ENCODE results near the gene DNAH6. TPM values are rescaled to one million over a fixed set of nuclear protein-coding genes. Genes with fewer than 3 reads are reported as not detected.

DNAH6 gene
- total and polyA plus RNA-seq, 10 of the 15 experiments (the other 5 are each of a cell fraction or from before 2014, with no cell fraction given) = 0.07 to 1.0 (median 0.29) TPM

- CTCF ChIA-PET = interaction anchor here (0.8 to 1.0 kb wide), 2 partner anchors 135 to 294 kb away, joined by 3 read pairs; no protein-coding TSS in a partner anchor
These were observed 115.7 kb downstream of the DNAH6 start for GRCh38 chr2:84631985-84632384.

More at GRCh38 chr2:84631985-84632384, 115.7 kb downstream of the DNAH6 start:
- SMC1A ChIA-PET (ENCODE audit: uncharacterized antibody, unreplicated experiment) = no interaction called here
- H2AFZ ChIP-seq (ENCODE audit: control insufficient read depth, low read depth, low read length) = no peak overlapping the region
- H3K4me1 ChIP-seq (ENCODE audit: control insufficient read depth, insufficient read depth, low read length) = no peaks in the 10 kb centered on the region
- POLR2A ChIA-PET = no interaction called here
- intact Hi-C loops (cut with micrococcal nuclease; ENCODE audit: unreplicated experiment) = loop anchor here (1.0 to 5.0 kb wide), 2 partner anchors 137 to 230 kb away; no protein-coding TSS in a partner anchor
- no peaks in the 10 kb centered on the region for H3K79me2 ChIP-seq (ENCODE audit: control insufficient read depth, insufficient read depth, low read length)
- no peak overlapping the region for H3K27ac ChIP-seq (ENCODE audit: control insufficient read depth, insufficient read depth)
- WGBS (ENCODE audit: insufficient coverage, insufficient replicate concordance, low lambda C conversion rate, missing lambda C conversion rate) = 31% methylated on average over 5 of the region's 5 CpGs
- no peaks in the 10 kb centered on the region for H4K20me1 ChIP-seq (ENCODE audit: control insufficient read depth, insufficient read depth)
- in situ Hi-C loops (cut with MboI) = no loop called here
- FAIRE-seq = no peak
- BruUV-seq (replicated peaks) = no TSS peak
- no peak overlapping the region for H3K4me2 ChIP-seq (ENCODE audit: control insufficient read depth, insufficient read depth)
- no peak overlapping the region for H3K9ac ChIP-seq (ENCODE audit: control insufficient read depth, insufficient read depth, low read length)
- no peaks in the 10 kb centered on the region for H3K9me3 ChIP-seq (replicated peaks; ENCODE audit: control insufficient read depth, insufficient read depth, low read length)
- H3K27me3 ChIP-seq (replicated peaks in 1 of 2; ENCODE audit: control insufficient read depth in 2 of 2, insufficient read depth in 2 of 2, low read length in 1 of 2) = no peaks in the 10 kb centered on the region
- TF ChIP-seq SMC3 (IDR thresholded peaks at IDR 0.05; ENCODE audit: borderline replicate concordance, low read length) (no peak), TARDBP (IDR thresholded peaks at IDR 0.05; ENCODE audit: borderline replicate concordance) (no peak), POU2F2 (IDR thresholded peaks at IDR 0.05; ENCODE audit: borderline replicate concordance, low read depth, low read length) (no peak), ZNF622 (IDR thresholded peaks at IDR 0.05) (no peak), PAX5 (IDR thresholded peaks at IDR 0.05; ENCODE audit: borderline replicate concordance, low read depth, low read length) (no peak), NFXL1 (IDR thresholded peaks at IDR 0.05; ENCODE audit: borderline replicate concordance) (no peak), RAD51 (IDR thresholded peaks at IDR 0.05) (no peak), TBL1XR1 (IDR thresholded peaks at IDR 0.05; ENCODE audit: low read depth, low read length) (no peak), EZH2 (IDR thresholded peaks at IDR 0.05; ENCODE audit: borderline replicate concordance, control insufficient read depth, low read depth, low read length) (no peak), ATF7 (IDR thresholded peaks at IDR 0.05; ENCODE audit: low read depth) (no peak), SIN3A (IDR thresholded peaks at IDR 0.05; ENCODE audit: low read depth, low read length) (no peak)
- TF ChIP-seq, protein P1, sequence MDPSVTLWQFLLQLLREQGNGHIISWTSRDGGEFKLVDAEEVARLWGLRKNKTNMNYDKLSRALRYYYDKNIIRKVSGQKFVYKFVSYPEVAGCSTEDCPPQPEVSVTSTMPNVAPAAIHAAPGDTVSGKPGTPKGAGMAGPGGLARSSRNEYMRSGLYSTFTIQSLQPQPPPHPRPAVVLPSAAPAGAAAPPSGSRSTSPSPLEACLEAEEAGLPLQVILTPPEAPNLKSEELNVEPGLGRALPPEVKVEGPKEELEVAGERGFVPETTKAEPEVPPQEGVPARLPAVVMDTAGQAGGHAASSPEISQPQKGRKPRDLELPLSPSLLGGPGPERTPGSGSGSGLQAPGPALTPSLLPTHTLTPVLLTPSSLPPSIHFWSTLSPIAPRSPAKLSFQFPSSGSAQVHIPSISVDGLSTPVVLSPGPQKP (IDR thresholded peaks at IDR 0.05; ENCODE audit: low read depth, low read length) = no peak
- H3K36me3 ChIP-seq (ENCODE audit: control insufficient read depth in 2 of 2, insufficient read depth in 2 of 2, low read length in 1 of 2) = no peaks in the 10 kb centered on the region
- no peak for DNase-seq (ENCODE audit: low read depth, low spot score)
- no peak for ATAC-seq
- H3K4me3 ChIP-seq = no peak overlapping the region
- RAD21 ChIA-PET (ENCODE audit: unreplicated experiment) = no interaction called here

Measured in GM12878 (cell line).